ENCODE measurements around the gene IER3.

Gene IER3

GRCh38 chr6:30761791-30762429 is 17.6 kb upstream of the IER3 start:
- Histone ChIP-seq H3K4me3 (ENCODE audit: low read length in 2 of 2) (no peak overlapping the region), H3K4me1 (ENCODE audit: control insufficient read depth in 2 of 2, insufficient read depth in 1 of 2, low read depth in 1 of 2, low read length in 2 of 2) (peaks cover 19 to 26% of the 10 kb centered on the region in 2 donors), H3K4me2 (ENCODE audit: insufficient read depth, low read length, poor library complexity, severe bottlenecking) (no peak overlapping the region), H2BK120ac (ENCODE audit: low read depth, low read length) (no peak overlapping the region), H3K18ac (ENCODE audit: low read length) (no peak overlapping the region), H3K14ac (ENCODE audit: low read length) (no peak overlapping the region), H2BK5ac (ENCODE audit: low read length) (no peak overlapping the region), H2AFZ (ENCODE audit: low read length) (no peak overlapping the region), H3K27me3 (ENCODE audit: control insufficient read depth in 3 of 3, insufficient read depth in 3 of 3, low read depth in 1 of 3, low read length in 3 of 3) (no peaks in the 10 kb centered on the region), H3K23ac (ENCODE audit: low read depth, low read length, poor library complexity) (no peak overlapping the region), H4K8ac (ENCODE audit: low read depth, low read length) (no peak overlapping the region), H4K91ac (ENCODE audit: low read depth, low read length, poor library complexity) (no peak overlapping the region), H2AK5ac (ENCODE audit: low read depth, low read length) (no peak overlapping the region), H3K9ac (ENCODE audit: low read depth, low read length, poor library complexity) (no peak overlapping the region), H3K9me3 (replicated peaks in 1 of 2; ENCODE audit: control insufficient read depth in 2 of 2, insufficient read depth in 1 of 2, low read depth in 1 of 2, low read length in 2 of 2) (peaks cover 0 to 3% of the 10 kb centered on the region in 2 donors), H2BK15ac (ENCODE audit: low read length) (no peak overlapping the region), H3K79me1 (ENCODE audit: low read depth, low read length) (peaks cover 2% of the 10 kb centered on the region), H2BK12ac (ENCODE audit: low read length) (no peak overlapping the region), H3K27ac (replicated peaks; ENCODE audit: low read length) (no peak overlapping the region), H3K36me3 (replicated peaks in 1 of 2; ENCODE audit: control insufficient read depth in 2 of 2, insufficient read depth in 2 of 2, low read length in 2 of 2) (no peaks in the 10 kb centered on the region), H3K4ac (ENCODE audit: low read length) (no peak overlapping the region)
- WGBS, 2 donors (ENCODE audit: extremely low coverage in 2 of 2, insufficient read length in 2 of 2, insufficient replicate concordance in 1 of 2): no CpG with 5 or more reads among the region's 4 CpGs
- no peak for DNase-seq (ENCODE audit: low spot score)

- H3K79me1 ChIP-seq (ENCODE audit: low read depth, low read length): peaks cover 4% of the 10 kb centered on the region
- no peak overlapping the region for H4K91ac ChIP-seq (ENCODE audit: low read depth, low read length, poor library complexity)
- H3K27ac ChIP-seq (replicated peaks; ENCODE audit: low read length): no peak overlapping the region
- H4K8ac ChIP-seq (ENCODE audit: low read depth, low read length): no peak overlapping the region
- H3K36me3 ChIP-seq (replicated peaks in 1 of 2; ENCODE audit: control insufficient read depth in 2 of 2, insufficient read depth in 2 of 2, low read length in 2 of 2): no peaks in the 10 kb centered on the region
- H2BK5ac ChIP-seq (ENCODE audit: low read length): no peak overlapping the region
- H2AFZ ChIP-seq (ENCODE audit: low read length): no peak overlapping the region
- H2BK15ac ChIP-seq (ENCODE audit: low read length): no peak overlapping the region
- H3K4me1 ChIP-seq (ENCODE audit: control insufficient read depth in 2 of 2, insufficient read depth in 1 of 2, low read depth in 1 of 2, low read length in 2 of 2): peaks cover 18 to 20% of the 10 kb centered on the region in 2 donors
- no peak overlapping the region for H3K9ac ChIP-seq (ENCODE audit: low read depth, low read length, poor library complexity)
- H2BK120ac ChIP-seq (ENCODE audit: low read depth, low read length): no peak overlapping the region
- H3K23ac ChIP-seq (ENCODE audit: low read depth, low read length, poor library complexity): no peak overlapping the region
- no CpG with 5 or more reads among the region's 8 CpGs for WGBS, 2 donors (ENCODE audit: extremely low coverage in 2 of 2, insufficient read length in 2 of 2, insufficient replicate concordance in 1 of 2)
- H2BK12ac ChIP-seq (ENCODE audit: low read length): no peak overlapping the region
- no peak overlapping the region for H3K4ac ChIP-seq (ENCODE audit: low read length)
- H3K9me3 ChIP-seq (replicated peaks in 1 of 2; ENCODE audit: control insufficient read depth in 2 of 2, insufficient read depth in 1 of 2, low read depth in 1 of 2, low read length in 2 of 2): peaks cover 0 to 3% of the 10 kb centered on the region in 2 donors
- no peak overlapping the region for H3K18ac ChIP-seq (ENCODE audit: low read length)
- no peak overlapping the region for H3K4me2 ChIP-seq (ENCODE audit: insufficient read depth, low read length, poor library complexity, severe bottlenecking)
- H3K27me3 ChIP-seq (ENCODE audit: control insufficient read depth in 3 of 3, insufficient read depth in 3 of 3, low read depth in 1 of 3, low read length in 3 of 3): no peaks in the 10 kb centered on the region
- no peak overlapping the region for H3K14ac ChIP-seq (ENCODE audit: low read length)
- H2AK5ac ChIP-seq (ENCODE audit: low read depth, low read length): no peak overlapping the region
- no peak for DNase-seq (ENCODE audit: low spot score)
- H3K4me3 ChIP-seq (ENCODE audit: low read length in 2 of 2): no peak overlapping the region
Measured at GRCh38 chr6:30760549-30760948, 16.2 kb upstream of the IER3 start.

- H3K27ac ChIP-seq (replicated peaks; ENCODE audit: low read length): peak overlapping the region; percentile 55
- H2AFZ ChIP-seq (ENCODE audit: low read length): no peak overlapping the region
- H4K91ac ChIP-seq (ENCODE audit: low read depth, low read length, poor library complexity): no peak overlapping the region
- H3K9ac ChIP-seq (ENCODE audit: low read depth, low read length, poor library complexity): no peak overlapping the region
- no peak overlapping the region for H4K8ac ChIP-seq (ENCODE audit: low read depth, low read length)
- peaks cover 4% of the 10 kb centered on the region for H3K79me1 ChIP-seq (ENCODE audit: low read depth, low read length)
- peak overlapping the region; percentile 11 for H2AK5ac ChIP-seq (ENCODE audit: low read depth, low read length)
- H3K4me3 ChIP-seq (ENCODE audit: low read length in 2 of 2): peak overlapping the region in 1 of 2 donors; percentile 64
- DNase-seq (ENCODE audit: low spot score): no peak
- no peak overlapping the region for H3K4me2 ChIP-seq (ENCODE audit: insufficient read depth, low read length, poor library complexity, severe bottlenecking)
- H3K36me3 ChIP-seq (replicated peaks in 1 of 2; ENCODE audit: control insufficient read depth in 2 of 2, insufficient read depth in 2 of 2, low read length in 2 of 2): no peaks in the 10 kb centered on the region
- H3K27me3 ChIP-seq (ENCODE audit: control insufficient read depth in 3 of 3, insufficient read depth in 3 of 3, low read depth in 1 of 3, low read length in 3 of 3): no peaks in the 10 kb centered on the region
- H3K4ac ChIP-seq (ENCODE audit: low read length): peak overlapping the region; percentile 91
- H3K9me3 ChIP-seq (replicated peaks in 1 of 2; ENCODE audit: control insufficient read depth in 2 of 2, insufficient read depth in 1 of 2, low read depth in 1 of 2, low read length in 2 of 2): peaks cover 0 to 3% of the 10 kb centered on the region in 2 donors
- peak overlapping the region; percentile 19 for H2BK15ac ChIP-seq (ENCODE audit: low read length)
- peak overlapping the region; percentile 96 for H2BK12ac ChIP-seq (ENCODE audit: low read length)
- peaks cover 17 to 18% of the 10 kb centered on the region in 2 donors for H3K4me1 ChIP-seq (ENCODE audit: control insufficient read depth in 2 of 2, insufficient read depth in 1 of 2, low read depth in 1 of 2, low read length in 2 of 2)
- no peak overlapping the region for H3K23ac ChIP-seq (ENCODE audit: low read depth, low read length, poor library complexity)
- no peak overlapping the region for H2BK120ac ChIP-seq (ENCODE audit: low read depth, low read length)
- no peak overlapping the region for H3K14ac ChIP-seq (ENCODE audit: low read length)
- H2BK5ac ChIP-seq (ENCODE audit: low read length): no peak overlapping the region
- WGBS, 2 donors (ENCODE audit: extremely low coverage in 2 of 2, insufficient read length in 2 of 2, insufficient replicate concordance in 1 of 2): no CpG with 5 or more reads among the region's 10 CpGs
- H3K18ac ChIP-seq (ENCODE audit: low read length): peak overlapping the region; percentile 76
Measured at GRCh38 chr6:30759575-30760239, 15.4 kb upstream of the IER3 start.

GRCh38 chr6:30757261-30757904 is 13.0 kb upstream of the IER3 start:
- Histone ChIP-seq H3K9me3 (replicated peaks in 1 of 2; ENCODE audit: control insufficient read depth in 2 of 2, insufficient read depth in 1 of 2, low read depth in 1 of 2, low read length in 2 of 2) (peaks cover 0 to 3% of the 10 kb centered on the region in 2 donors), H4K91ac (ENCODE audit: low read depth, low read length, poor library complexity) (no peak overlapping the region), H3K9ac (ENCODE audit: low read depth, low read length, poor library complexity) (no peak overlapping the region), H3K4ac (ENCODE audit: low read length) (no peak overlapping the region), H3K27me3 (ENCODE audit: control insufficient read depth in 3 of 3, insufficient read depth in 3 of 3, low read depth in 1 of 3, low read length in 3 of 3) (no peaks in the 10 kb centered on the region), H2BK15ac (ENCODE audit: low read length) (no peak overlapping the region), H3K27ac (replicated peaks; ENCODE audit: low read length) (no peak overlapping the region), H3K4me2 (ENCODE audit: insufficient read depth, low read length, poor library complexity, severe bottlenecking) (no peak overlapping the region), H2BK5ac (ENCODE audit: low read length) (no peak overlapping the region), H3K36me3 (replicated peaks in 1 of 2; ENCODE audit: control insufficient read depth in 2 of 2, insufficient read depth in 2 of 2, low read length in 2 of 2) (no peaks in the 10 kb centered on the region), H3K14ac (ENCODE audit: low read length) (no peak overlapping the region), H2BK12ac (ENCODE audit: low read length) (no peak overlapping the region), H2AFZ (ENCODE audit: low read length) (no peak overlapping the region), H4K8ac (ENCODE audit: low read depth, low read length) (no peak overlapping the region), H2BK120ac (ENCODE audit: low read depth, low read length) (no peak overlapping the region), H3K4me3 (ENCODE audit: low read length in 2 of 2) (no peak overlapping the region), H3K23ac (ENCODE audit: low read depth, low read length, poor library complexity) (no peak overlapping the region), H3K18ac (ENCODE audit: low read length) (no peak overlapping the region), H3K4me1 (ENCODE audit: control insufficient read depth in 2 of 2, insufficient read depth in 1 of 2, low read depth in 1 of 2, low read length in 2 of 2) (peaks cover 5 to 8% of the 10 kb centered on the region in 2 donors), H2AK5ac (ENCODE audit: low read depth, low read length) (no peak overlapping the region), H3K79me1 (ENCODE audit: low read depth, low read length) (peaks cover 4% of the 10 kb centered on the region)
- no CpG with 5 or more reads among the region's 1 CpG for WGBS, 2 donors (ENCODE audit: extremely low coverage in 2 of 2, insufficient read length in 2 of 2, insufficient replicate concordance in 1 of 2)
- no peak for DNase-seq (ENCODE audit: low spot score)
